ENCODE data around the gene B3GALNT1. TPM values are rescaled to one million over a fixed set of nuclear protein-coding genes. Genes with fewer than 3 reads are reported as not detected.
"Not testable (repeated sequence)": the region's sequence is repeated elsewhere in the genome, so short reads cannot be mapped to it uniquely, and the experiment has no call there.

B3GALNT1 gene
- total RNA-seq, 1 experiment from 2014 or later, result 0.45 TPM

DNA sequence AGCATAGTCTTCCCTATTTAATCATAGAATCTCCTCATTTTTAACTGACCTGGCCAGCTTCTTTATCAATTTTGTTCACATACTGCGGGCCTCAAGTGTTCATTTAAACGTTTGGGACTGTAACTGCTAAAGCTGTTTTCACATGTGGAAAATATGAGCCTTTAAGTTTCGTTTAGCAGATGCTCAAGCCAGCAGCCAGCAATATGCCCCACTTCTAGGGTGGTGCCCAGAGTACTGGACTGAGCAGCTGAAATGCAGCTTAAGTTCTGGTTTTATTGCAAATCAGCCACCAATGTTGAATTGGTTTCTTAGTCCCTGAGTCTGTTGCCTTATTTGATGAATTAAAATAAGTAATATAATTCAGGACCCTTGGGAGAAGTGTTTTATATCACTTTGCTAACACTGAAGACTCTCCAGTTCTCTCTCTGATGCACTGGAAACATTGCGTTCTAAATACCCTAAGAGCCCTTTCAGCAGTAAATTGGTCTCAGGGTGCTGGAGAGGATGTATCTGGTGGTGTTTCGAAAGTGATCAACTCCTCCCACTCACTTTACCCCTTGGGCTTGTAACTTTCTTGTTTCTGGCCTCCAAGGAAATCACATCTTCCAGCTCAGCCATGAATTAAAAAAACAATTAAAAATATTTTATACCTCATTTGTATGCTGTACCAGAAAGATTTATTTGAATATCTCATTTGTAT, 61.7 kb downstream of the B3GALNT1 start:
- DNase-seq (ENCODE audit: low read depth, low spot score), result no peak
- in situ Hi-C loops (cut with HindIII; ENCODE audit: low pct_unique_long_range_greater_than_20kb, low sequenced_read_pairs), result no loop called here

- no peak for DNase-seq (ENCODE audit: low read depth, low spot score)
- in situ Hi-C loops (cut with HindIII; ENCODE audit: low pct_unique_long_range_greater_than_20kb, low sequenced_read_pairs), result no loop called here
These were observed 63.1 kb downstream of the B3GALNT1 start for GRCh38 chr3:161042023-161042501.

DNA sequence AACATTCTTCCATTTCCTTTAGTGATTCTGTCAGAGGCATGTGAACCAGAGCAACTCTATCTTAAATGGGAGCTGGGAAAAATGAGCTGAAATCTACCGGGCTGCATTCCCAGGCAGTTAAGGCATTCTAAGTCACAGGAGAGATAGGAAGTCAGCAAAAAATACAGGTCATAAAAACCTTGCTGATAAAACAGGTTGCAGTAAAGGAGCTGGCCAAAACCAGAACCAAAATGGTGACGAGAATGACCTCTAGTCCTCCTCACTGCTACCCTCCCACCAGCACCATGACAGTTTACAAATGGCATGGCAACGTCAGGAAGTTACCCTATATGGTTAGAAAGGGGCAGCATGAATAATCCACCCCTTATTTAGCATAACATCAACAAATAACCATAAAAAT, 66.4 kb downstream of the B3GALNT1 start:
- DNase-seq (ENCODE audit: low read depth, low spot score), result peak; percentile 22
- in situ Hi-C loops (cut with HindIII; ENCODE audit: low pct_unique_long_range_greater_than_20kb, low sequenced_read_pairs), result no loop called here

- no peak for DNase-seq (ENCODE audit: low read depth, low spot score)
- in situ Hi-C loops (cut with HindIII; ENCODE audit: low pct_unique_long_range_greater_than_20kb, low sequenced_read_pairs), result no loop called here
These were observed 69.4 kb downstream of the B3GALNT1 start for GRCh38 chr3:161035711-161036110.

DNA sequence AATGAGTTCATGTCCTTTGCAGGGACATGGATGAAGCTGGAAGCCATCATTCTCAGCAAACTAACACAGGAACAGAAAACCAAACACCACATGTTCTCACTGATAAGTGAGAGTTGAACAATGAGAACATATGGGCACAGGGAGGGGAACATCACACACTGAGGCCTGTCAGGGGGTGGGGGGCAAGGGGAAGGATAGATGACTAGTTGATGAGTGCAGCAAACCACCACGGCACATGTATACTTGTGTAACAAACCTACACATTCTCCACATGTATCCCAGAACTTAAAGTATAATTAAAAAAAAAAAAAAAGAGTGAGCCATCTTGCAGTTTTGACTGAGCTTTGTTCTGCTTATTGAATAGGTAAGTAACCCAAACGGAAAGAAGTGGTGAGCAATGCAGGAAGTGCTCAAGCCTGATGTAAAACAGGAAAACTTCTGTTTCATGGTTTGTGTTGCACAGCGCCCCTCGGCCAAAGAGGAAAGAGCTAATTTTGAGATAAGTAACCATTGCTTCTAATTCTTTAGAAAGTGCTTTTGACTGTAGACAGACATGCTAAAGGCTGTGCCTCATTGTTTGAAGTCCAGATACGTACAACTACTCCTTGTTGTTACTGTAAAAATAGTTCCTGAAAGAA, 70.1 kb downstream of the B3GALNT1 start:
- in situ Hi-C loops (cut with HindIII; ENCODE audit: low pct_unique_long_range_greater_than_20kb, low sequenced_read_pairs); DNase-seq (ENCODE audit: low read depth, low spot score): not testable (repeated sequence)

Other genes with a start within 250 kb of the B3GALNT1 start
- 52.2 and 62.9 TPM in 2 replicates for gene NMD3, start 116.0 kb upstream of the B3GALNT1 start, total RNA-seq (2014; rRNA removed; shearing (Covaris generic))

Data from SK-MEL-5 (cell line).